K562 (cell line): ENCODE results near the gene APOLD1. TPM values are rescaled to one million over a fixed set of nuclear protein-coding genes. Genes with fewer than 3 reads are reported as not detected.

ENCODE experiments used
- HMGXB4 ChIP-seq: sonication (generic); formaldehyde crosslinking; IDR thresholded peaks from 2 replicates; pipeline ENCODE4 v1.8.1; 2023; ENCODE audit warnings: mild to moderate bottlenecking, missing genetic modification reagents
- MGA ChIP-seq: fragments of 450-650 bp; IDR thresholded peaks from 2 replicates; pipeline ENCODE4 v1.6.1; 2016; ENCODE audit warnings: mild to moderate bottlenecking, moderate library complexity
- REST ChIP-seq, 2 experiments: fragments of 450-650 bp; formaldehyde crosslinking in 1 of 2; IDR thresholded peaks; 2 replicates each; pipeline versions ENCODE4 v1.4.0 to v1.6.1; 2014 to 2020; ENCODE audit warnings: mild to moderate bottlenecking in 2 of 2, borderline replicate concordance in 1 of 2, low read depth in 1 of 2
- polyA plus RNA-seq, 8 experiments: library from polyadenylated mRNA; depleted of rRNA in 4 of 8; stranded (reverse) in 5 of 8; unstranded in 3 of 8; fragments of >200 nt; fragmentation: Nextera tagmentation in 2 of 8; fragmentation: Illumina TruSeq in 1 of 8; extraction: Ambion mirVana in 2 of 8; extraction: Trizol in 1 of 8; gene quantifications; 2 replicates each; pipeline versions ENCODE4 v1.2.1 to v1.2.3, GENCODE V29; 2011 to 2014; ENCODE audit warnings: inconsistent platforms in 1 of 8, missing spikeins in 1 of 8
- total RNA-seq, 7 experiments: library from RNA; depleted of rRNA in 6 of 7; stranded (reverse); fragments of >200 nt in 6 of 7; fragmentation: Illumina TruSeq in 2 of 7; extraction: Trizol in 2 of 7; gene quantifications; 2 replicates each; pipeline versions ENCODE4 v1.2.1 to v1.2.3, GENCODE V29; 2011 to 2021; ENCODE audit warnings: low replicate concordance in 1 of 7

The APOLD1 gene
- total and polyA plus RNA-seq, 9 of the 15 experiments (the other 6 are each of a cell fraction or from before 2014, with no cell fraction given) = 0.28 to 1.1 (median 0.61) TPM

GRCh38 chr12:12786706-12787601 lies 1.5 kb downstream of the APOLD1 start (continued):
- peak; percentile 93 for TF ChIP-seq MGA
- TF ChIP-seq REST (IDR thresholded peaks at IDR 0.05; ENCODE audit: borderline replicate concordance) = no peak; the same call in 1 of the 2 replicates
- no peak; the same call in 1 of the 2 replicates for TF ChIP-seq REST (CRISPR knock-in tag; IDR thresholded peaks at IDR 0.05; ENCODE audit: low read depth)
- TF ChIP-seq HMGXB4 (CRISPR knock-in tag) = 0 out of 2 replicates have a peak, but pooled peaks have one; percentile 57
